GM18502 (cell line): ENCODE results near the gene MNT.

Experiments
- ATAC-seq: cut with Tn5 transposase; IDR thresholded peaks from one replicate; pipeline ENCODE4 v1.9.1; 2021; ENCODE audit warnings: mild to moderate bottlenecking; ENCODE audit not compliant: unreplicated experiment, poor library complexity

Gene MNT

DNA sequence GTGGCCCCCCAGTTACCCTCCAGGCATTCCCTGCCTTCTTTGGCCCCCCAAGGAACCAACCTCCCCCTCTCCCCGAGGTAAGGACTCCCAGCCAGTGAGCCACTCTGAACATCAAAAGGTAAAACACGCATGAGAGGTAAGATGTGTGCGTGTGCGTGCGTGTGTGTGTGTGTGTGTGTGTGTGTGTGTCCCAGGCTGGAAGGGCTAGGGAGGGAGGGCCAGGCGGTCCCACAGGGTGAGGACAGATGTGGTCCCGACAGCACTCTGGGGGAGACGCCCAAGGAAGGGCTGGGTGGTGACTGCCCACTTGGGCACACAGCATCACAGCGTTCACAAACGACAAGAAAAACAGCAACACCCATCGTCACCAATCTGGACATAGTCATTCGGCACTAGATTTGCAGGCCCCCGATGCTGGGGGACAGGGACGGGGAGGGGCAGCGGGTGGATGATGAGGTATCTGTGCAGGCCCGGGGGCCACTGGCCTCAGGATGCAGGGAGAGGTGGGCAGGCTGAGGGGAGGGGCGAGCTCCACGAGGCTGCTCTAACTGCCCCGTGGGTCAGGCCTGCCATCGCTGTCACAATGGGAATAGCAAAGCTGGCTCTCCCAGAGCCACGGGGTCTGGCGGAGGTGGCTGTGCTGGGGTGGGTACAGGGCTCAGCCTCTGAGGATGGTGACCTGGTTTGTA is 16.3 kb downstream of the MNT start:
- ATAC-seq: no peak

GRCh38 chr17:2383628-2384167 is 17.2 kb downstream of the MNT start:
- no peak for ATAC-seq

GRCh38 chr17:2380950-2381649 is 19.8 kb downstream of the MNT start:
- ATAC-seq: no peak

- ATAC-seq: no peak
These were observed 20.5 kb downstream of the MNT start for GRCh38 chr17:2380226-2380922.

- no peak for ATAC-seq
These were observed 21.2 kb downstream of the MNT start for GRCh38 chr17:2379489-2380225.

DNA sequence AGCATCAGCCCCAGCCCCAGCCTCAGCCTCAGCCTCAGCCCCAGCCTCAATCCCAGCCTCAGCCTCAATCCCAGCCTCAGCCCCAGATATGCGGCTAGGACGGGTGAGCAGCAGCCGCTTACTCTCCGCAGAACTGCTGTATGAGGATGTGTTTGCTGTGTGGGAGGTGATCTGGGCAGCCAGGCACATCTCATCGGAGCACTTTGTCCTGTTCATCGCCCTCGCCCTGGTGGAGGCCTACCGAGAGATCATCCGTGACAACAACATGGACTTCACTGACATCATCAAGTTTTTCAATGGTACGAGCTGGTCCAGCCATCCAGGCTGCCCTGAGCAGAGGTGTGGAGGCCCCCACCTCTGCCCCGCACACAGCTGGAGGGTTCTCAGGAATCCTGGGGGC is 22.0 kb downstream of the MNT start:
- no peak for ATAC-seq

DNA sequence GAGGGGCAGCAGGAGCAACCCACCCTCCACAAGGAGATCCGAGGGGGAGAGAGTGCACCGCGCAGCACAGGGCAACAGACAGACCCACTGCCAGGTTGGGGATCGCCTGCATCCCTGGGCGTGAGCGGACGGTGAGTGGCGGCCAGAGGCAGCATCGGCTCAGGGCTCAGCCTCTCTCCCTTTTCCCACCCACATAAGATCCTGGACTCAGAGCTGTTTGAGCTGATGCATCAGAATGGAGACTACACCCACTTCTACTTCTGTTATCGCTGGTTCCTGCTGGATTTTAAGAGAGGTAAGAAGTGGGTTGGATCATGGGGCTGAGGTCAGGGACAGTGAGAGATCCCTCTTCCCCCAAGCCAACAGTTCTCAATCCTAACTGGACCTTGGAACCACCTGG is 23.2 kb downstream of the MNT start:
- ATAC-seq: no peak

- ATAC-seq: no peak
These were observed 24.8 kb downstream of the MNT start for GRCh38 chr17:2376107-2376506.

- no peak for ATAC-seq
These were observed 25.5 kb downstream of the MNT start for GRCh38 chr17:2375406-2375805.

DNA sequence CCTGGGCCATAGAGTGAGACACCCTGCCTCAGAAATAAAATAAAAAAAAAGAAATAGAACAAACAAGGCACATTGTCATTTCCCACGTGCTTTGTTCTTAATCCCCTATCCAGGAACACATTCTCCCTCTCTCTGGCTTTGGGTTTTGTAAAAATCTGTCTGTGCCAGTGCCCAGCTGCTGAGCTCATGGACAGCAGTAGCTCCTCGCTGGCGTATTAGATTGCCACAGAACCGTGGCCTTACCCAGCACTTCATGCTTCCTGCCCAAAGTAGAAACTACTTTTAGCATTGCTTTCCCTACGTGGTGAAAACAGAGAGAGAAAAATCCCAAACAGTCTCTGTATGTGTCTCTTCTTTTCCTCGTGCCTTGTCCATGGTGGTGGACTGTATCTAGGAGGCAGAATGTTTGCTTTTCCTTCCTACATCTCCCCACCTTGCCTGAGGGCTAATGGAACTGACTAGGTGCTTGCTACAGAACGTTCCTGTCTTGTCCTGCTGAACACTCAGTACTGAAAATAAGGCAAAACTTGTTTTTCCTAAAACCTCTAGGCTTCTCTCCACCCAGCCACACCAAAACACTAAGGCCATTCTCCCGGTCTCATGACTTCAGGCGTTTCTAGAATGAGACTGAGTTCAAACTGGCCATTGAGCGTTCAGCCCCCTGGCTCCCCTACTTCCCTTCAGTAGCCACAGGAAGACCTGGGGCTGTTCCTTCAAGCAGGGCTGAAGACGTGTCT is 26.1 kb downstream of the MNT start:
- no peak for ATAC-seq

- ATAC-seq: no peak
These were observed 27.7 kb downstream of the MNT start for GRCh38 chr17:2373179-2373578.

- ATAC-seq: no peak
These were observed 28.2 kb downstream of the MNT start for GRCh38 chr17:2372681-2373080.

DNA sequence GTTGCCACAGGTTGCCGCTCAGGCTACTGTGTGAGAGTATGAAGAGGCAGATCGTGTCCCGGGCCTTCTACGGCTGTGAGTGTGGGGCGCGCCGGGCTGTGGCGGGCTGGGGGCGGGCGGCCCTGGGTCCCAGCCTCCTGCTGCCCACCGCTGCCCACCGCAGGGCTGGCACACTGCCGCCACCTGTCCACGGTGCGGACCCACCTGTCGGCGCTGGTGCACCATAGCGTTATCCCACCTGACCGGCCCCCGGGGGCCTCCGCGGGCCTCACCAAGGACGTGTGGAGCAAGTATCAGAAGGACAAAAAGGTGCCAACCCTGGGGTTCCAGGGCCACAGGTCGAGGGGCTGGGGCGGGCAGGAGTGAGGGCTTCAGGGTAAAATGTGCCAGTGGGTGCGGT is 28.7 kb downstream of the MNT start:
- ATAC-seq: no peak

GRCh38 chr17:2371183-2372130 is 29.4 kb downstream of the MNT start:
- ATAC-seq: no peak

GRCh38 chr17:2370211-2370589 is 30.7 kb downstream of the MNT start:
- ATAC-seq: no peak

GRCh38 chr17:2369551-2370210 is 31.2 kb downstream of the MNT start:
- ATAC-seq: no peak

DNA sequence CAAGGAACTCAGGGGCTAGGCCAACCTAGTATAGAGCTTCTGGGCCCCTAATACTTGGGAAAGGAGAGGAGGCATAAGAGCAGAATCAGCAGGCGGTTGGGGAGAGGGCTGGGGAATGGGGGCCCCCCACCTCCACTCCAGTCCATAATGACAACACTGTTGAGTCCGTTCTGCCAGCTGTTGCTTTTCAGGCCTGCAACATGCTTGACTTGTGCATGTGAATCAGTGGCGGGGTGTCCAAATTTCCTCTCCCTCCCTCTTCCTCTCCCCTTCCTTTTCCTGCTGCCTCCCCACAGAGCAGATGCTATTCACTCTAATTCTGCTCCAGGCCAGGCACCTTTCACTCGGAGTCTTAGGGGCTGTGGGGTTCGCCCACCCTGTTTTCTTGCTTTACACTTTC is 31.8 kb downstream of the MNT start:
- no peak for ATAC-seq

DNA sequence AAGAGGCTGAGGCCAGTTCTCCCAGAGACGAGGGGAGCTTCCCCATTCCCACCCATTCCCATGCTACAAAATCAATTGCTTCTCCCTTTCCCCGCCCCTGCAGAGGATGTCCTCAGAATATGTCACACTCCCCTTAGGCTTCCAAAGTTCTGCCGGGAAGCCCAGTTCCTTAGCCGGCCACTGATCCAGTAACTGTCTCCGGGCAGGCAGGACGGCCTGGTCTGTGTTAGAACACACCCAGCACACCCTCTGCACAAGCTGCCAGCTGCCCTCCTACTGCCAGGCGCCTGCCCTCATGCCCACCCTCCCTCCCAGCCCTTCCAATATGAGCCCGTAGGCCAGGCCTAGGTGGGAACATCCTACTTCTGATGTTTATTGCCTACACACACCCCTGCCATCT is 32.5 kb downstream of the MNT start:
- ATAC-seq: no peak
